Fibroblast of lung (primary cell): ENCODE data around the gene NRF1.

Source experiments
- CTCF ChIP-seq, 2 donors: IDR thresholded peaks in 1 of 2; conservative IDR thresholded peaks in 1 of 2; 1 replicate in 1 of 2; 2 replicates in 1 of 2; pipeline ENCODE4 v1.5.1; 2011 to 2012; ENCODE audit warnings: low read length in 2 of 2, control low read depth in 1 of 2, inconsistent platforms in 1 of 2, low read depth in 1 of 2, mild to moderate bottlenecking in 1 of 2
- EZH2 ChIP-seq: IDR thresholded peaks from 2 replicates; pipeline ENCODE4 v1.5.1; 2012; ENCODE audit warnings: low read length, control low read depth, mild to moderate bottlenecking; ENCODE audit errors: missing control alignments

- TF ChIP-seq EZH2 (peak; percentile 99), CTCF (conservative IDR thresholded peaks at IDR 0.05 in 1 of 2, IDR thresholded peaks at IDR 0.05 in 1 of 2; ENCODE audit: low read depth in 1 of 2, low read length in 2 of 2) (no peak)
Measured at GRCh38 chr7:129781928-129782817, 170.7 kb downstream of the NRF1 start.
